Cardiac muscle cell (in vitro differentiated cells and primary cell): Measurements from ENCODE around the gene TAF8. TPM values are rescaled to one million over a fixed set of nuclear protein-coding genes. Genes with fewer than 3 reads are reported as not detected.

Experiments used
- DNase-seq, 2 donors: peaks; one replicate each; pipeline versions ENCODE4 v3.0.0 to v3.0.0-alpha.2; 2010 to 2017; ENCODE audit warnings: low read depth in 1 of 2, low spot score in 1 of 2
- H3K27ac ChIP-seq: fragments of 200-600 bp; sonication (generic); 2 replicates; pipeline ENCODE4 v1.5.1; 2016
- H3K27me3 ChIP-seq: fragments of 200-600 bp; sonication (generic); 2 replicates; pipeline ENCODE4 v1.6.0; 2016; ENCODE audit warnings: control low read depth
- H3K36me3 ChIP-seq: fragments of 200-600 bp; sonication (generic); 2 replicates; pipeline ENCODE4 v1.5.1; 2016; ENCODE audit warnings: control low read depth
- H3K4me1 ChIP-seq: fragments of 200-600 bp; sonication (generic); 2 replicates; pipeline ENCODE4 v1.8.1; 2017; ENCODE audit warnings: low read depth, mild to moderate bottlenecking, mixed run types
- H3K4me3 ChIP-seq: fragments of 200-600 bp; sonication (generic); 2 replicates; pipeline ENCODE4 v1.5.1; 2016; ENCODE audit warnings: mild to moderate bottlenecking
- H3K9me3 ChIP-seq: fragments of 200-600 bp; sonication (generic); 2 replicates; pipeline ENCODE4 v1.5.1; 2017; ENCODE audit warnings: low read depth, mild to moderate bottlenecking, control low read depth
- polyA plus RNA-seq: library from polyadenylated mRNA; unstranded; fragments of >200 nt; fragmentation: Nextera tagmentation; extraction: Ambion mirVana; gene quantifications from 2 replicates; pipeline ENCODE4 v1.2.1, GENCODE V29; 2016
- total RNA-seq: library from RNA; depleted of rRNA; stranded (reverse); fragments of >200 nt; gene quantifications from 2 replicates; pipeline ENCODE4 v1.2.3, GENCODE V29; 2016
- TF ChIP-seq, protein P1 (sequence below): IDR thresholded peaks from 2 replicates; pipeline ENCODE4 v1.5.1; 2012; ENCODE audit warnings: low read depth, mild to moderate bottlenecking, low read length

TAF8 gene
- total and polyA plus RNA-seq, 2 experiments from 2014 or later: 18.3 to 31.6 TPM

DNA sequence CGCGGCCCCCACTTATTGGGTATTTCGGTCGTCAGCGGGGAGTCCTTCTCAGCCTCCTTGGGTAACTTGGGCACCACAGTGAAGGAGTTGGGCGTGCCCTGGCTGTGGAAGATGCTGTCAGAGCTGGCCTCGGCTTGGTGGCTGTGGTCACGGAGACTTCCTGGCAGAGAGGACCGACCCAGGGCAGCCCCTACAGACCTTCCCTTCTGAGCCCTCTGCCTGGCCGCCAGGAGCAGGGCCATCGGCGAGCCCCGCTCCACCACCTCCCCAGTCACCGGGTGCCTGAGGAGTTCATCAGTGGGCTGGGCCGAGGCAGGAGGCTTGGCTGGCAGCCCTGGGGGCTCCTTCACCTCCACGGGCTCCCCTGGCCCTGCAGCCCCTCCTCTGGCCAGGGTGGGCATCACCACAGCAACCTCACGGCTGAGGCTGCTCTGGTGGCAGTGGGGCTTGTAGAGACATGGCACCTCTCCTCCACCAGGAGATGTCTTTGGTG is 54.9 kb downstream of the TAF8 start:
- Histone ChIP-seq H3K27ac (no peak overlapping the region), H3K4me3 (no peak overlapping the region), H3K36me3 (no peaks in the 10 kb centered on the region), H3K27me3 (no peaks in the 10 kb centered on the region), H3K9me3 (no peaks in the 10 kb centered on the region), H3K4me1 (peaks cover 32% of the 10 kb centered on the region)
- no peak for DNase-seq
- TF ChIP-seq, protein P1, sequence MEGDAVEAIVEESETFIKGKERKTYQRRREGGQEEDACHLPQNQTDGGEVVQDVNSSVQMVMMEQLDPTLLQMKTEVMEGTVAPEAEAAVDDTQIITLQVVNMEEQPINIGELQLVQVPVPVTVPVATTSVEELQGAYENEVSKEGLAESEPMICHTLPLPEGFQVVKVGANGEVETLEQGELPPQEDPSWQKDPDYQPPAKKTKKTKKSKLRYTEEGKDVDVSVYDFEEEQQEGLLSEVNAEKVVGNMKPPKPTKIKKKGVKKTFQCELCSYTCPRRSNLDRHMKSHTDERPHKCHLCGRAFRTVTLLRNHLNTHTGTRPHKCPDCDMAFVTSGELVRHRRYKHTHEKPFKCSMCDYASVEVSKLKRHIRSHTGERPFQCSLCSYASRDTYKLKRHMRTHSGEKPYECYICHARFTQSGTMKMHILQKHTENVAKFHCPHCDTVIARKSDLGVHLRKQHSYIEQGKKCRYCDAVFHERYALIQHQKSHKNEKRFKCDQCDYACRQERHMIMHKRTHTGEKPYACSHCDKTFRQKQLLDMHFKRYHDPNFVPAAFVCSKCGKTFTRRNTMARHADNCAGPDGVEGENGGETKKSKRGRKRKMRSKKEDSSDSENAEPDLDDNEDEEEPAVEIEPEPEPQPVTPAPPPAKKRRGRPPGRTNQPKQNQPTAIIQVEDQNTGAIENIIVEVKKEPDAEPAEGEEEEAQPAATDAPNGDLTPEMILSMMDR: no peak

DNA sequence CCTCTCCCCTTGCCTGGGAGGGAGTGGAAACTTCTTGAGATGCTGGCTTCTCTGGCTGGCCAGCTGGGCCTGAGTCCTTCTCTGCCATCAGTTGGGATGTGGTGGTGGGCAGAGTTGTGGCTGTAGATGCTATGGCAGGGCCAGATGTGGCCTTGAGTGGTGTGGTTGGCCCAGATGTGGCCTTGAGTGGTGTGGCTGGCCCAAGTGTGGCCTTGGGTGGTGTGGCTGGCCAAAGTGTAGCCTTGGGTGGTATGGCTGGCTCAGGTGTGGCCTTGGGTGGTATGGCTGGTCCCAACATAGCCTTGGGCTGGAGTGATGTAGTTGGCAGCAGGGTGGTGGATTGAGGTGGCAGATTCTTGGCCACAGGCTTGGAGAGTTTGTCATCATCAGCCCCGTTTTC is 55.4 kb downstream of the TAF8 start:
- Histone ChIP-seq H3K4me3 (no peak overlapping the region), H3K27ac (peak overlapping the region; percentile 65), H3K4me1 (peaks cover 27% of the 10 kb centered on the region), H3K9me3 (no peaks in the 10 kb centered on the region), H3K36me3 (no peaks in the 10 kb centered on the region), H3K27me3 (no peaks in the 10 kb centered on the region)
- DNase-seq: no peak
- TF ChIP-seq, protein P1: no peak

DNA sequence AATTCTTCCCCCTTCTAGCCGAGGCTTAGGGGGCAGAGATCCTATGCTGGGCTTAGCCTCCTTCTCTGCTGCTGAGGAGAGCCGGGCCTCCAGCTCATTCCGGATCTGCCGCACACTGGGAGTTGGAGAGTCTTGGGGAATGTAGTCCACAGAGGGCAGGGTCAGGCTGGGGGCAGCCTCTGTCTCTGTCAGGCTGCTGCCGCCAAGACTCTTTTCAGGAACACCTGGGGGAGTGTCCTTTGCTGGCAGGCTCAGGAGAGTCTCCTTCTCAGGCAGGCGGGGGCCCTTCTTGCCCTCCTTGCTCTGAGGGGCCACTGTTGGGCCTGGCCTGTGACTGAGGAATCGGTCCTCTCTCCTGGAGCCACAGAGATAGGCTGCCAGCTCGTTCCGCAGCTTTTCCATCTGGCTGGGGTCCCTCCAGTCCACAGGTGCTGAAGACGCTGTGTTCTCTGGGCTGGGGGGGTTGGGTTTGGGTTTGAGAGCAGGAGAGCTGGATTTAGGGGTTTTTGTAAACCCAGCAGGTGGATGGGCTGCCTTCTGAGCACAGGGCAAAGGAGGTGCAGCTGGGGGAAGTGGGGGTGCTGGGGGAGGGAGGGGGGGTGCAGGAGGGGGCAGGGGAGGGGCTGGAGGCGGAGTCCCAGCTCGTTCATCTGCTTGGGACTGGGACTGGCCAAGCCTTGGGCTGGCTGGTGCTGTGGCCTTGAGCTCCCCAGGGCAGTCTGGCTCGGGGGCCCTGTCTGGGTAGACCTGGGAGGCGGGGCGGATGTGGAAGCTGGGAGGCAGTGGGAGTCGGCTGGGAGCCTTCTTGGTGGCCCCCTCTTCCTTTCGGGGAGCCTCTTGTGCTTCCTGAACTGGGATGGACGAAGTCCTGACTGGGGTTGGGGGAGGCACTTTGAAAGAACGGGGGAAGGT is 56.0 kb downstream of the TAF8 start:
- peak in 1 of 2 donors; percentile 53 for DNase-seq
- TF ChIP-seq, protein P1: no peak
- Histone ChIP-seq H3K4me1 (peaks cover 21% of the 10 kb centered on the region), H3K36me3 (no peaks in the 10 kb centered on the region), H3K4me3 (no peak overlapping the region), H3K27ac (peak overlapping the region; percentile 65), H3K9me3 (no peaks in the 10 kb centered on the region), H3K27me3 (no peaks in the 10 kb centered on the region)

DNA sequence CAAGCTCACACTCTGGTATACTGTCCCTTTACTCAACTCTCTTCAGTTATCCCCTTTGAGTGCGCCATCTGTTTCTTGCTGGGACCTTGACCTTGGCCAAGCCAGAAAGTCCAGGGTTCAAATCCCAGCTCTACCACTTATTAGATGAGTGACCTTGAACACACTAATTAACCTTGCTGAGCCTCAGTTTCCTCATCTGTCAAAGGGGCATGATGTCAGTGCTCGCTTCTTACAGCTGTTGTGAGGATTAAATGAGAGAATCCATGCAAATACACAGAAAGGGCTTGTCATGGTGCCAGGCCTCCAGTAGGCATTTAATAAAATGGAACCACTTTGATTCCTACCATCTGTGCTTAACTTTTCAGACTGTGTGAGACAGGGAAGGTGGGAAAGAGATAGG is 57.7 kb downstream of the TAF8 start:
- H3K4me3 ChIP-seq: no peak overlapping the region
- peaks cover 10% of the 10 kb centered on the region for H3K4me1 ChIP-seq
- H3K27me3 ChIP-seq: no peaks in the 10 kb centered on the region
- no peak for DNase-seq
- H3K27ac ChIP-seq: no peak overlapping the region
- TF ChIP-seq, protein P1: no peak
- no peaks in the 10 kb centered on the region for H3K36me3 ChIP-seq
- no peaks in the 10 kb centered on the region for H3K9me3 ChIP-seq

DNA sequence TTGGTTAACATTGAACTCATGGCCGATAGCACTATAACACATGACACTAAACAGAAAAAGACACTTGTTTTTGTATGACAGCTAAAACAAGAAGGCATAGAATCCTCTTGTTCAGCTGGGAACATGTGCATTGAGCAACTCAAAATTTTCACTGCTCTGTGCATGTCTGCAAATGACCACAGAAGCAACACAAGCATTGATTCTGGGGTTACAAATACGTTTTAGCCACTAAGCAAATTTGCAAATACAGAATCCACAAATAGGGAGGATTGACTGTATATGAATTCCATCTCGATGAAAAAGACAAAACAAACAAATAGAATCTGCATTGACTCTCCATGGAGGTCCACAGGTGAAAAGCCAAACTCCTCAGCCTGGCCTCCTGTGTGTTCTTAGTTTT is 60.4 kb downstream of the TAF8 start:
- DNase-seq: no peak
- Histone ChIP-seq H3K27me3 (no peaks in the 10 kb centered on the region), H3K9me3 (no peaks in the 10 kb centered on the region), H3K4me1 (no peaks in the 10 kb centered on the region), H3K36me3 (no peaks in the 10 kb centered on the region), H3K27ac (no peak overlapping the region), H3K4me3 (no peak overlapping the region)
- TF ChIP-seq, protein P1: no peak
